Peyer's patch (tissue), 4 donors: ENCODE measurements around the gene CCDC3. TPM values are rescaled to one million over a fixed set of nuclear protein-coding genes. Genes with fewer than 3 reads are reported as not detected.

ENCODE experiments used
- DNase-seq, 3 donors: peaks; one replicate each; pipeline ENCODE4 v3.0.0-alpha.2; 2017 to 2019
- H3K27ac ChIP-seq, 4 donors: fragments of 200-600 bp; sonication (generic); one replicate each; pipeline ENCODE4 v1.5.1; 2016 to 2019
- H3K27me3 ChIP-seq, 2 donors: fragments of 200-600 bp; sonication (generic); one replicate each; pipeline ENCODE4 v1.5.1; 2019
- H3K36me3 ChIP-seq, 3 donors: fragments of 200-600 bp; sonication (generic); one replicate each; pipeline ENCODE4 v1.5.1; 2016 to 2019
- H3K4me1 ChIP-seq, 4 donors: fragments of 200-600 bp; sonication (generic); one replicate each; pipeline ENCODE4 v1.5.1; 2016 to 2019
- H3K4me3 ChIP-seq, 4 donors: fragments of 200-600 bp; sonication (generic); 1 replicate in 3 of 4; 2 replicates in 1 of 4; pipeline ENCODE4 v1.5.1; 2016 to 2019; ENCODE audit warnings: mild to moderate bottlenecking in 1 of 4
- H3K9me3 ChIP-seq, 4 donors: fragments of 200-600 bp; sonication (generic); one replicate each; pipeline ENCODE4 v1.5.1; 2016 to 2019; ENCODE audit warnings: mild to moderate bottlenecking in 1 of 4
- CTCF ChIP-seq, 6 experiments: fragments of 450-650 bp in 4 of 6; fragments of 200-600 bp in 2 of 6; sonication (generic) in 1 of 6; IDR thresholded peaks; one replicate each; pipeline ENCODE4 v1.5.1; 2017 to 2019; ENCODE audit warnings: antibody characterized with exemption in 6 of 6, mild to moderate bottlenecking in 3 of 6, moderate library complexity in 1 of 6
- POLR2A ChIP-seq, 2 donors: fragments of 450-650 bp; IDR thresholded peaks; one replicate each; pipeline ENCODE4 v1.5.1; 2017; ENCODE audit warnings: antibody characterized with exemption in 2 of 2, mild to moderate bottlenecking in 2 of 2, moderate library complexity in 2 of 2
- total RNA-seq, 4 donors: library from RNA; depleted of rRNA; stranded (reverse); fragments of >200 nt; gene quantifications; one replicate each; pipeline ENCODE4 v1.1.0, GENCODE V29; 2016

Gene CCDC3
- total RNA-seq, 4 donors from 2014 or later = 1.1 to 3.9 (median 2.7) TPM

- DNase-seq = no peak
These were observed 102.0 kb downstream of the CCDC3 start for GRCh38 chr10:12899546-12899945.

GRCh38 chr10:12898271-12898670 is 103.2 kb downstream of the CCDC3 start:
- no peaks in the 10 kb centered on the region for H3K36me3 ChIP-seq
- no peaks in the 10 kb centered on the region for H3K27me3 ChIP-seq
- no peak for DNase-seq
- TF ChIP-seq CTCF (IDR thresholded peaks at IDR 0.05) = no peak
- TF ChIP-seq POLR2A (IDR thresholded peaks at IDR 0.05) = no peak
- H3K4me3 ChIP-seq = no peak overlapping the region
- peaks cover 0 to 6% (median 0%) of the 10 kb centered on the region in 4 donors for H3K9me3 ChIP-seq
- no peak overlapping the region for H3K27ac ChIP-seq
- no peaks in the 10 kb centered on the region for H3K4me1 ChIP-seq

More at GRCh38 chr10:12899546-12899945, 102.0 kb downstream of the CCDC3 start:
- Histone ChIP-seq H3K9me3 (no peaks in the 10 kb centered on the region), H3K27me3 (no peaks in the 10 kb centered on the region), H3K4me3 (no peak overlapping the region), H3K27ac (no peak overlapping the region), H3K4me1 (no peaks in the 10 kb centered on the region), H3K36me3 (no peaks in the 10 kb centered on the region)
- TF ChIP-seq POLR2A (IDR thresholded peaks at IDR 0.05) = no peak
- no peak for TF ChIP-seq CTCF (IDR thresholded peaks at IDR 0.05)

GRCh38 chr10:12897278-12897677 is 104.2 kb downstream of the CCDC3 start:
- H3K36me3 ChIP-seq = no peaks in the 10 kb centered on the region
- peaks cover 0 to 6% (median 0%) of the 10 kb centered on the region in 4 donors for H3K9me3 ChIP-seq
- no peaks in the 10 kb centered on the region for H3K4me1 ChIP-seq
- no peak overlapping the region for H3K4me3 ChIP-seq
- TF ChIP-seq POLR2A (IDR thresholded peaks at IDR 0.05) (no peak), CTCF (IDR thresholded peaks at IDR 0.05) (no peak)
- DNase-seq = no peak
- H3K27me3 ChIP-seq = no peaks in the 10 kb centered on the region
- no peak overlapping the region for H3K27ac ChIP-seq

GRCh38 chr10:12896251-12896650 is 105.3 kb downstream of the CCDC3 start:
- Histone ChIP-seq H3K27ac (no peak overlapping the region), H3K36me3 (no peaks in the 10 kb centered on the region), H3K27me3 (no peaks in the 10 kb centered on the region), H3K4me3 (no peak overlapping the region), H3K9me3 (peaks cover 0 to 6% (median 0%) of the 10 kb centered on the region in 4 donors), H3K4me1 (no peaks in the 10 kb centered on the region)
- no peak for DNase-seq
- no peak for TF ChIP-seq CTCF (IDR thresholded peaks at IDR 0.05)
- TF ChIP-seq POLR2A (IDR thresholded peaks at IDR 0.05) = no peak

- Histone ChIP-seq H3K4me3 (no peak overlapping the region), H3K27me3 (no peaks in the 10 kb centered on the region), H3K36me3 (no peaks in the 10 kb centered on the region), H3K9me3 (peaks cover 0 to 6% (median 0%) of the 10 kb centered on the region in 4 donors), H3K4me1 (no peaks in the 10 kb centered on the region), H3K27ac (no peak overlapping the region)
- DNase-seq = no peak
- TF ChIP-seq CTCF (IDR thresholded peaks at IDR 0.05) (no peak), POLR2A (IDR thresholded peaks at IDR 0.05) (no peak)
These were observed 108.6 kb downstream of the CCDC3 start for GRCh38 chr10:12892924-12893323.

- H3K27ac ChIP-seq = no peak overlapping the region
- peaks cover 0 to 6% (median 0%) of the 10 kb centered on the region in 4 donors for H3K9me3 ChIP-seq
- TF ChIP-seq POLR2A (IDR thresholded peaks at IDR 0.05) (no peak), CTCF (IDR thresholded peaks at IDR 0.05) (no peak)
- H3K27me3 ChIP-seq = no peaks in the 10 kb centered on the region
- H3K4me1 ChIP-seq = no peaks in the 10 kb centered on the region
- H3K4me3 ChIP-seq = no peak overlapping the region
- H3K36me3 ChIP-seq = no peaks in the 10 kb centered on the region
- no peak for DNase-seq
These were observed 110.6 kb downstream of the CCDC3 start for GRCh38 chr10:12890958-12891357.
